Measurements from ENCODE around the gene IQSEC2.

IQSEC2 gene

DNA sequence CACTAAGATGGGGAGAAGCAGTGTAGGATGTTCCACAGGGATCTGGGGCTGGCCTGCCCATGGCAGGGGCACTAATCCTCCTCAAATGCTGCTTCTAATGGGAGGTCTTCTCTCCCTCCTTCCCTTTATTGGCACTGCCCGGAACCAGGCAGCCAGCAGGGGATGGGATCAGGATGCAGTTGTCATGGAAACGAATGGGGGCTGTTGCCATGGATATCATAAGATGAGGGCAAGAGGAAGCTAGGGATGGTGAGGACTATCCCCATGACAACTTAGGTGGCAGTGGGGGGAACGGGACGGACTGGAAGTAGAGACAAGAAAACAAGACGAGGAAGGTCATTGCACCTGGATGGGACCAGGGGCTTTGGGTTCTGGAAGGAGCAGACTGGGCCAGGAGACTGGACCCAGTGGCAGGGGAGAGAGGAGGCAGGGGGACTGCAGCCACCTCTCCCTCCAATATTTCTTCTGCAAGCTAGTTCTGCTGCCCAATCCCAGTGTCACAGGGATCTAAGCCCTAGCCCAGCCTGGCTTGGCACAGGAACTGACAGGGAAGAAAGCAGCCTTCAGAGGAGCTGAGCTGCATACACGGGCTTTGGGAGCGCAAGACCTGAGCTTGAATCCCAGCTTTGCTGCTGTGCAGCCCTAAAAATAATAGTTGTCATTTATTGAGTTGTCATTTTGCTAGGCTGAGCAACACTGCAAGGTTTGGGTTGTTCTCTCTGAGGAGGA is 19.0 kb downstream of the IQSEC2 start:
- H3K4me2 ChIP-seq (ENCODE audit: low read length) = no peak overlapping the region
- no peak overlapping the region for H2BK15ac ChIP-seq (replicated peaks; ENCODE audit: low read depth)
- H3K4me1 ChIP-seq (ENCODE audit: control insufficient read depth, low read depth, low read length) = no peaks in the 10 kb centered on the region
- no peak overlapping the region for H3K27ac ChIP-seq (ENCODE audit: low read depth, low read length)
- no peak overlapping the region for H3K9ac ChIP-seq (ENCODE audit: low read length)
- no peaks in the 10 kb centered on the region for H3K79me1 ChIP-seq (ENCODE audit: low read length)
- H4K8ac ChIP-seq (ENCODE audit: low read depth, low read length) = no peak overlapping the region
- no peak overlapping the region for H2AK5ac ChIP-seq (ENCODE audit: low read length)
- H3K4me3 ChIP-seq (ENCODE audit: low read length) = no peak overlapping the region
- H3K36me3 ChIP-seq (ENCODE audit: control insufficient read depth, insufficient read depth, low read length) = no peaks in the 10 kb centered on the region
- no peak overlapping the region for H2BK5ac ChIP-seq (ENCODE audit: low read length)
- H4K5ac ChIP-seq (ENCODE audit: low read length) = no peak overlapping the region
- no peaks in the 10 kb centered on the region for H3K27me3 ChIP-seq (ENCODE audit: insufficient read depth, low read length, poor library complexity)
- H3K4ac ChIP-seq (ENCODE audit: low read depth, low read length) = no peak overlapping the region
- H3K79me2 ChIP-seq (ENCODE audit: control insufficient read depth, insufficient read depth, low read length) = no peaks in the 10 kb centered on the region
- H2BK120ac ChIP-seq (ENCODE audit: low read depth, low read length) = no peak overlapping the region
- no peak overlapping the region for H3K56ac ChIP-seq (ENCODE audit: low read length)
- H3K23ac ChIP-seq (ENCODE audit: low read length) = no peak overlapping the region
- H3K18ac ChIP-seq (ENCODE audit: low read length) = no peak overlapping the region
- no peak for DNase-seq
- no CpG with 5 or more reads among the region's 7 CpGs for WGBS (ENCODE audit: extremely low coverage, insufficient coverage, low lambda C conversion rate)

DNA sequence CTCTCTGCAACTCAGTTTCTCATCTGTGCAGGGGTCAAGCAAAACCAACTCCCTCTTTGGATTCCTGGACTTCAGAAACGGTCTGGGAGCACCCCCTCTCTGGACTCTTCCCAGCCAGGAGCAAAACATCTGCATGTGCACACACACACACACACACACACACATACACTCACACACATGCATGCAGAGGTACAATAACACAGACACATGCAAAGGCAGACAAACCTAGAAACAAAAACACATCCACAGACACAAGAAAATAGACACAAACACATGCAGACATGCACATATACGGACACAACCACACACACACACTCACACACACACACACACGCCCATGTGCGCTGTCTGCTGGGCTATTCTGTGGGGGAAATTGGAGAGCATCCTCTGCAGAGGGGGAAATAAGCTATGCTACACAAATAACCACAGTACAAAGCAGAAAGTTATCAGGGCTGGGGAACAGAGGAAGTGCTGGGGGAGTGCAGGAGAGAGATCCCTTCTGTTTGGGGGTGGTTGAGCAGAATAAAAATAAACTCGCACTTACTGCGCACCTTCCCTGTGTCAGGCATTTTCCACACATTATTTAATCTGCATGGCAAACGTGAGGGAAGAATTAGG is 19.9 kb downstream of the IQSEC2 start:
- Histone ChIP-seq H3K27me3 (ENCODE audit: insufficient read depth, low read length, poor library complexity) (no peaks in the 10 kb centered on the region), H2BK120ac (ENCODE audit: low read depth, low read length) (no peak overlapping the region), H4K5ac (ENCODE audit: low read length) (no peak overlapping the region), H3K23ac (ENCODE audit: low read length) (no peak overlapping the region), H3K4me2 (ENCODE audit: low read length) (no peak overlapping the region), H3K4me1 (ENCODE audit: control insufficient read depth, low read depth, low read length) (no peaks in the 10 kb centered on the region), H3K4me3 (ENCODE audit: low read length) (no peak overlapping the region), H2BK5ac (ENCODE audit: low read length) (no peak overlapping the region), H4K8ac (ENCODE audit: low read depth, low read length) (no peak overlapping the region), H3K79me2 (ENCODE audit: control insufficient read depth, insufficient read depth, low read length) (no peaks in the 10 kb centered on the region), H2BK15ac (replicated peaks; ENCODE audit: low read depth) (no peak overlapping the region), H3K36me3 (ENCODE audit: control insufficient read depth, insufficient read depth, low read length) (no peaks in the 10 kb centered on the region), H2AK5ac (ENCODE audit: low read length) (no peak overlapping the region), H3K18ac (ENCODE audit: low read length) (no peak overlapping the region), H3K9ac (ENCODE audit: low read length) (no peak overlapping the region), H3K27ac (ENCODE audit: low read depth, low read length) (no peak overlapping the region), H3K79me1 (ENCODE audit: low read length) (no peaks in the 10 kb centered on the region), H3K56ac (ENCODE audit: low read length) (no peak overlapping the region), H3K4ac (ENCODE audit: low read depth, low read length) (no peak overlapping the region)
- no CpG with 5 or more reads among the region's 7 CpGs for WGBS (ENCODE audit: extremely low coverage, insufficient coverage, low lambda C conversion rate)
- no peak for DNase-seq

GRCh38 chrX:53260836-53261235 is 20.5 kb downstream of the IQSEC2 start:
- no CpG with 5 or more reads among the region's 7 CpGs for WGBS (ENCODE audit: extremely low coverage, insufficient coverage, low lambda C conversion rate)
- H4K8ac ChIP-seq (ENCODE audit: low read depth, low read length) = no peak overlapping the region

DNA sequence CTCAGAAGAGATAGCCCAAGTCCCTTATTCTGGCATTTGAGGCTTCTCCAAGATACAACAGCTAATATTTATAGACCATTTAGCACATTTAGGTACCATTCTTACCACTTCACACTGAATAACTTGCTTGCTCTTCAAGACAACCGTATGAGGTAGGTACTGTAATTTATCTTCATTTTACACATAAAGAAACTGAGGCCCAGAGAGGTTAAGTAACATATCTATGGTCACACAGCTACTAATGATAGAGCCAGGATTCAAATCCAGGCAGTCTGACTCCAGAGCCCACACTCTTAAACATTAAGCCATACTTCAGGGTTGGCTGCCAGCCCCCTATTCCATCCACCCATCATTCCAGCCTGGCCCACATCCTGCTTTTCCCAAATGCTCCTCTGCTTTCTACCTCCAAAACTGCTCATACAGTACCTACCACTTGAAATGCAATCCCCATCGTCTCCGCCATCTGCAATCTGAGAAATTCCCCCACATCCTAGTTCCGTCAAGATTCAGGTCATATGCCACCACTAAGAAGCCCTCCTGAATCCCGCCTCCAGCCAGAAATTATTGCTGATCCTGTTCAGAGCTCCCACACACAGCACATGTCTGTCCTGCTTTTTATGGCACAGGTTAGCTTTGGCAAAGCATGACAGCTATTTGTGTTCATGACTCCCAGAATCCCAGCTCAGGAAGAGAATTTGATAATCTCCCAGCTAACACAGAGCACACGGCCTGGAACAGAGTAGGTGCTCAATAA is 23.5 kb downstream of the IQSEC2 start:
- H3K4ac ChIP-seq (ENCODE audit: low read depth, low read length) = no peak overlapping the region
- no peak overlapping the region for H3K18ac ChIP-seq (ENCODE audit: low read length)
- no peak for DNase-seq

More at GRCh38 chrX:53260836-53261235, 20.5 kb downstream of the IQSEC2 start:
- Histone ChIP-seq H3K27me3 (ENCODE audit: insufficient read depth, low read length, poor library complexity) (no peaks in the 10 kb centered on the region), H3K4me3 (ENCODE audit: low read length) (no peak overlapping the region), H4K5ac (ENCODE audit: low read length) (no peak overlapping the region), H3K79me2 (ENCODE audit: control insufficient read depth, insufficient read depth, low read length) (no peaks in the 10 kb centered on the region), H3K18ac (ENCODE audit: low read length) (no peak overlapping the region), H3K9ac (ENCODE audit: low read length) (no peak overlapping the region), H3K23ac (ENCODE audit: low read length) (no peak overlapping the region), H2BK15ac (replicated peaks; ENCODE audit: low read depth) (no peak overlapping the region), H3K56ac (ENCODE audit: low read length) (no peak overlapping the region), H3K27ac (ENCODE audit: low read depth, low read length) (no peak overlapping the region), H3K4ac (ENCODE audit: low read depth, low read length) (no peak overlapping the region), H2AK5ac (ENCODE audit: low read length) (no peak overlapping the region), H3K4me1 (ENCODE audit: control insufficient read depth, low read depth, low read length) (no peaks in the 10 kb centered on the region), H2BK120ac (ENCODE audit: low read depth, low read length) (no peak overlapping the region), H3K79me1 (ENCODE audit: low read length) (no peaks in the 10 kb centered on the region), H3K36me3 (ENCODE audit: control insufficient read depth, insufficient read depth, low read length) (no peaks in the 10 kb centered on the region), H3K4me2 (ENCODE audit: low read length) (no peak overlapping the region), H2BK5ac (ENCODE audit: low read length) (no peak overlapping the region)
- no peak for DNase-seq

GRCh38 chrX:53257166-53257565 is 24.2 kb downstream of the IQSEC2 start:
- no CpG with 5 or more reads among the region's 13 CpGs for WGBS (ENCODE audit: extremely low coverage, insufficient coverage, low lambda C conversion rate)

More for the DNA sequence above, 23.5 kb downstream of the IQSEC2 start:
- no peak overlapping the region for H3K23ac ChIP-seq (ENCODE audit: low read length)
- no CpG with 5 or more reads among the region's 6 CpGs for WGBS (ENCODE audit: extremely low coverage, insufficient coverage, low lambda C conversion rate)
- H4K8ac ChIP-seq (ENCODE audit: low read depth, low read length) = no peak overlapping the region
- H3K4me2 ChIP-seq (ENCODE audit: low read length) = no peak overlapping the region
- no peak overlapping the region for H2AK5ac ChIP-seq (ENCODE audit: low read length)
- H3K27ac ChIP-seq (ENCODE audit: low read depth, low read length) = no peak overlapping the region
- H3K36me3 ChIP-seq (ENCODE audit: control insufficient read depth, insufficient read depth, low read length) = no peaks in the 10 kb centered on the region
- H2BK15ac ChIP-seq (replicated peaks; ENCODE audit: low read depth) = no peak overlapping the region
- H3K27me3 ChIP-seq (ENCODE audit: insufficient read depth, low read length, poor library complexity) = no peaks in the 10 kb centered on the region
- H3K9ac ChIP-seq (ENCODE audit: low read length) = no peak overlapping the region
- H3K4me1 ChIP-seq (ENCODE audit: control insufficient read depth, low read depth, low read length) = no peaks in the 10 kb centered on the region
- H3K79me1 ChIP-seq (ENCODE audit: low read length) = no peaks in the 10 kb centered on the region
- no peaks in the 10 kb centered on the region for H3K79me2 ChIP-seq (ENCODE audit: control insufficient read depth, insufficient read depth, low read length)
- no peak overlapping the region for H2BK120ac ChIP-seq (ENCODE audit: low read depth, low read length)
- no peak overlapping the region for H2BK5ac ChIP-seq (ENCODE audit: low read length)
- H3K56ac ChIP-seq (ENCODE audit: low read length) = no peak overlapping the region
- H3K4me3 ChIP-seq (ENCODE audit: low read length) = no peak overlapping the region
- H4K5ac ChIP-seq (ENCODE audit: low read length) = no peak overlapping the region

More at GRCh38 chrX:53257166-53257565, 24.2 kb downstream of the IQSEC2 start:
- H3K27ac ChIP-seq (ENCODE audit: low read depth, low read length) = no peak overlapping the region
- DNase-seq = no peak
- no peak overlapping the region for H4K8ac ChIP-seq (ENCODE audit: low read depth, low read length)
- no peak overlapping the region for H4K5ac ChIP-seq (ENCODE audit: low read length)
- no peak overlapping the region for H2BK120ac ChIP-seq (ENCODE audit: low read depth, low read length)
- no peaks in the 10 kb centered on the region for H3K27me3 ChIP-seq (ENCODE audit: insufficient read depth, low read length, poor library complexity)
- no peak overlapping the region for H2AK5ac ChIP-seq (ENCODE audit: low read length)
- no peaks in the 10 kb centered on the region for H3K4me1 ChIP-seq (ENCODE audit: control insufficient read depth, low read depth, low read length)
- no peak overlapping the region for H2BK15ac ChIP-seq (replicated peaks; ENCODE audit: low read depth)
- no peak overlapping the region for H3K56ac ChIP-seq (ENCODE audit: low read length)
- H3K23ac ChIP-seq (ENCODE audit: low read length) = no peak overlapping the region
- H3K79me1 ChIP-seq (ENCODE audit: low read length) = no peaks in the 10 kb centered on the region
- H3K79me2 ChIP-seq (ENCODE audit: control insufficient read depth, insufficient read depth, low read length) = no peaks in the 10 kb centered on the region
- H3K4me3 ChIP-seq (ENCODE audit: low read length) = no peak overlapping the region
- no peaks in the 10 kb centered on the region for H3K36me3 ChIP-seq (ENCODE audit: control insufficient read depth, insufficient read depth, low read length)
- no peak overlapping the region for H3K18ac ChIP-seq (ENCODE audit: low read length)
- no peak overlapping the region for H3K9ac ChIP-seq (ENCODE audit: low read length)
- no peak overlapping the region for H3K4ac ChIP-seq (ENCODE audit: low read depth, low read length)
- H3K4me2 ChIP-seq (ENCODE audit: low read length) = no peak overlapping the region
- no peak overlapping the region for H2BK5ac ChIP-seq (ENCODE audit: low read length)
